Measurements from ENCODE around the gene ZNF155.

DNA sequence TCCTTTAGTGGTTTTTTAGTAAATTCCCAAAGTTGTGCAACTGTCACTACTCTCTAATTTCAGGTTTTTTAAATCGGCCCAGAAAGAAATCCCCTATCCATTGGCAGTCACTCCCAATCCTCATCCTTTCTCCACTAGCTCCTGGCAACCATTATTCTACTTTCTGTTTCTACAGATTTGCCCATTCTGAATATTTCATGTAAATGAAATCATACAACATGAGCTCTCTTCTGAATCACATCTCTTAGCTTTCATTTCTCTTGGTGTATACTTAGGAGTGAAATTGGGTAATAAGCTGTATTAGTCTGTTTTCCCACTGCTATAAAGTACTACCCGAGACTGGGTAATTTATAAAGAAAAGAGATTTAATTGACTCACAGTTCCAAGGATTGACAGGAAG lies 58.2 kb downstream of the ZNF155 start:
- TF ChIP-seq, protein P1, sequence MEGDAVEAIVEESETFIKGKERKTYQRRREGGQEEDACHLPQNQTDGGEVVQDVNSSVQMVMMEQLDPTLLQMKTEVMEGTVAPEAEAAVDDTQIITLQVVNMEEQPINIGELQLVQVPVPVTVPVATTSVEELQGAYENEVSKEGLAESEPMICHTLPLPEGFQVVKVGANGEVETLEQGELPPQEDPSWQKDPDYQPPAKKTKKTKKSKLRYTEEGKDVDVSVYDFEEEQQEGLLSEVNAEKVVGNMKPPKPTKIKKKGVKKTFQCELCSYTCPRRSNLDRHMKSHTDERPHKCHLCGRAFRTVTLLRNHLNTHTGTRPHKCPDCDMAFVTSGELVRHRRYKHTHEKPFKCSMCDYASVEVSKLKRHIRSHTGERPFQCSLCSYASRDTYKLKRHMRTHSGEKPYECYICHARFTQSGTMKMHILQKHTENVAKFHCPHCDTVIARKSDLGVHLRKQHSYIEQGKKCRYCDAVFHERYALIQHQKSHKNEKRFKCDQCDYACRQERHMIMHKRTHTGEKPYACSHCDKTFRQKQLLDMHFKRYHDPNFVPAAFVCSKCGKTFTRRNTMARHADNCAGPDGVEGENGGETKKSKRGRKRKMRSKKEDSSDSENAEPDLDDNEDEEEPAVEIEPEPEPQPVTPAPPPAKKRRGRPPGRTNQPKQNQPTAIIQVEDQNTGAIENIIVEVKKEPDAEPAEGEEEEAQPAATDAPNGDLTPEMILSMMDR (IDR thresholded peaks at IDR 0.05): no peak
- TF ChIP-seq POLR2A (IDR thresholded peaks at IDR 0.05): no peak

All from thyroid gland (tissue), 4 donors.